ENCODE data around the gene TMEM35B.

Gene TMEM35B

DNA sequence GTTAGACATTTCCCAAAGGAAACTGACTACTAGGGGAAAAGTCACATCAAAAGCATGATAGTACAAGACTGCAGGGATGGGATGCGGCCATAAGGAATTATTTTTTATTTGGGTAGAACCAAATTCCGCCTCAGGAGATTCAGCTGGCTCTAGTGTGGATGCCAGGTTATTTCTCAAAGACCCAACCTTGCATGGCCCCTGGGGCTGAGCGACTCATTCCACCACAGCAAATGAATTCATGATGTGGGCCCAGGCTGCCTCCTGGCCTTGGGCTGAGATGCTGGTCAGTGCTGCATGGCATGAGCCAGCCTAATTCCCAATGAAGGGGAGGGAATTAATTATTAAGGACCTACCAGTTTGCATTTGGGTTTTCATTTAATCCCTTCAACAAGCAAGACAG lies 11.8 kb downstream of the TMEM35B start:
- TF ChIP-seq, protein P1, sequence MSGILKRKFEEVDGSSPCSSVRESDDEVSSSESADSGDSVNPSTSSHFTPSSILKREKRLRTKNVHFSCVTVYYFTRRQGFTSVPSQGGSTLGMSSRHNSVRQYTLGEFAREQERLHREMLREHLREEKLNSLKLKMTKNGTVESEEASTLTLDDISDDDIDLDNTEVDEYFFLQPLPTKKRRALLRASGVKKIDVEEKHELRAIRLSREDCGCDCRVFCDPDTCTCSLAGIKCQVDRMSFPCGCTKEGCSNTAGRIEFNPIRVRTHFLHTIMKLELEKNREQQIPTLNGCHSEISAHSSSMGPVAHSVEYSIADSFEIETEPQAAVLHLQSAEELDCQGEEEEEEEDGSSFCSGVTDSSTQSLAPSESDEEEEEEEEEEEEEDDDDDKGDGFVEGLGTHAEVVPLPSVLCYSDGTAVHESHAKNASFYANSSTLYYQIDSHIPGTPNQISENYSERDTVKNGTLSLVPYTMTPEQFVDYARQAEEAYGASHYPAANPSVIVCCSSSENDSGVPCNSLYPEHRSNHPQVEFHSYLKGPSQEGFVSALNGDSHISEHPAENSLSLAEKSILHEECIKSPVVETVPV (CRISPR knock-in tag; IDR thresholded peaks at IDR 0.05) = no peak
- TF ChIP-seq, protein P2, sequence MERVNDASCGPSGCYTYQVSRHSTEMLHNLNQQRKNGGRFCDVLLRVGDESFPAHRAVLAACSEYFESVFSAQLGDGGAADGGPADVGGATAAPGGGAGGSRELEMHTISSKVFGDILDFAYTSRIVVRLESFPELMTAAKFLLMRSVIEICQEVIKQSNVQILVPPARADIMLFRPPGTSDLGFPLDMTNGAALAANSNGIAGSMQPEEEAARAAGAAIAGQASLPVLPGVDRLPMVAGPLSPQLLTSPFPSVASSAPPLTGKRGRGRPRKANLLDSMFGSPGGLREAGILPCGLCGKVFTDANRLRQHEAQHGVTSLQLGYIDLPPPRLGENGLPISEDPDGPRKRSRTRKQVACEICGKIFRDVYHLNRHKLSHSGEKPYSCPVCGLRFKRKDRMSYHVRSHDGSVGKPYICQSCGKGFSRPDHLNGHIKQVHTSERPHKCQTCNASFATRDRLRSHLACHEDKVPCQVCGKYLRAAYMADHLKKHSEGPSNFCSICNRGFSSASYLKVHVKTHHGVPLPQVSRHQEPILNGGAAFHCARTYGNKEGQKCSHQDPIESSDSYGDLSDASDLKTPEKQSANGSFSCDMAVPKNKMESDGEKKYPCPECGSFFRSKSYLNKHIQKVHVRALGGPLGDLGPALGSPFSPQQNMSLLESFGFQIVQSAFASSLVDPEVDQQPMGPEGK (CRISPR knock-in tag; IDR thresholded peaks at IDR 0.05; ENCODE audit: borderline replicate concordance) = no peak
- TF ChIP-seq BACH2 (CRISPR knock-in tag; IDR thresholded peaks at IDR 0.05; ENCODE audit: borderline replicate concordance) (no peak), ZFP30 (CRISPR knock-in tag; IDR thresholded peaks at IDR 0.05) (no peak), ZNF70 (CRISPR knock-in tag; IDR thresholded peaks at IDR 0.05) (no peak), TSHZ2 (CRISPR knock-in tag; IDR thresholded peaks at IDR 0.05) (no peak), ZFP3 (CRISPR knock-in tag; IDR thresholded peaks at IDR 0.05) (no peak), ZNF565 (CRISPR knock-in tag; conservative IDR thresholded peaks at IDR 0.05; ENCODE audit: low read depth) (no peak), CREB5 (CRISPR knock-in tag; IDR thresholded peaks at IDR 0.05; ENCODE audit: low read depth) (no peak), GLIS3 (CRISPR knock-in tag; IDR thresholded peaks at IDR 0.05) (no peak), ZNF8 (CRISPR knock-in tag; IDR thresholded peaks at IDR 0.05) (no peak), RARB (CRISPR knock-in tag; IDR thresholded peaks at IDR 0.05) (no peak), SNAI2 (CRISPR knock-in tag; IDR thresholded peaks at IDR 0.05) (no peak), ESRRG (CRISPR knock-in tag; IDR thresholded peaks at IDR 0.05) (no peak)
- TF ChIP-seq, protein P3, sequence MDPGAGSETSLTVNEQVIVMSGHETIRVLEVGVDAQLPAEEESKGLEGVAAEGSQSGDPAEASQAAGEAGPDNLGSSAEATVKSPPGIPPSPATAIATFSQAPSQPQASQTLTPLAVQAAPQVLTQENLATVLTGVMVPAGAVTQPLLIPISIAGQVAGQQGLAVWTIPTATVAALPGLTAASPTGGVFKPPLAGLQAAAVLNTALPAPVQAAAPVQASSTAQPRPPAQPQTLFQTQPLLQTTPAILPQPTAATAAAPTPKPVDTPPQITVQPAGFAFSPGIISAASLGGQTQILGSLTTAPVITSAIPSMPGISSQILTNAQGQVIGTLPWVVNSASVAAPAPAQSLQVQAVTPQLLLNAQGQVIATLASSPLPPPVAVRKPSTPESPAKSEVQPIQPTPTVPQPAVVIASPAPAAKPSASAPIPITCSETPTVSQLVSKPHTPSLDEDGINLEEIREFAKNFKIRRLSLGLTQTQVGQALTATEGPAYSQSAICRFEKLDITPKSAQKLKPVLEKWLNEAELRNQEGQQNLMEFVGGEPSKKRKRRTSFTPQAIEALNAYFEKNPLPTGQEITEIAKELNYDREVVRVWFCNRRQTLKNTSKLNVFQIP (CRISPR knock-in tag; IDR thresholded peaks at IDR 0.05; ENCODE audit: borderline replicate concordance, low read depth) = no peak
- ATAC-seq = no peak

DNA sequence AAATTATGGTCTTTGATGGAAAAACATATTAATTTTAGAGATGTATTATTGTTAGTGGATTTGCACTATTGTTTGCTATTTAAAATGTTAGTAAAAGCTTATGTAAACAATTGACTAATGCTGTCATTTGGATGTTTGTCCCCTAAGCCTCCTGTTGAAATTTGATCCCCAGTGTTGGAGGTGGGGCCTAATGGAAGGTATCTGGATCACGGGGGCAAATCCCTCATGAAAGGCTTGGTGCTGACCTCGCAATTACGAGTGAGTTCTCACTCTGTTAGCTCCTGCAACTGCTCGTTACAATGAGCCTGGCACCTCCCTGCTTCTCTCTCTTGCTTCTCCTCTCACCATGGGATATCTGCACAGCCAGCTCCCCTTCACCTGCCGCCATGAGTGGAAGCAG lies 14.3 kb downstream of the TMEM35B start:
- TF ChIP-seq ZFP30 (CRISPR knock-in tag; IDR thresholded peaks at IDR 0.05) = no peak
- TF ChIP-seq RARB (CRISPR knock-in tag; IDR thresholded peaks at IDR 0.05) = no peak
- no peak for TF ChIP-seq ARNTL (CRISPR knock-in tag; IDR thresholded peaks at IDR 0.05; ENCODE audit: borderline replicate concordance, low read depth)
- TF ChIP-seq, protein P3 (CRISPR knock-in tag; IDR thresholded peaks at IDR 0.05; ENCODE audit: borderline replicate concordance, low read depth) = no peak
- TF ChIP-seq ISL1 (CRISPR knock-in tag; IDR thresholded peaks at IDR 0.05) = no peak
- no peak for TF ChIP-seq CSDC2 (CRISPR knock-in tag; IDR thresholded peaks at IDR 0.05)
- TF ChIP-seq TCF4 (CRISPR knock-in tag; IDR thresholded peaks at IDR 0.05; ENCODE audit: borderline replicate concordance) = no peak
- no peak for TF ChIP-seq ZC3H10 (CRISPR knock-in tag; IDR thresholded peaks at IDR 0.05)
- no peak for TF ChIP-seq ZNF8 (CRISPR knock-in tag; IDR thresholded peaks at IDR 0.05)
- no peak for TF ChIP-seq TOX (CRISPR knock-in tag; IDR thresholded peaks at IDR 0.05; ENCODE audit: borderline replicate concordance)
- TF ChIP-seq ZNF70 (CRISPR knock-in tag; IDR thresholded peaks at IDR 0.05) = no peak
- TF ChIP-seq PPARA (CRISPR knock-in tag; IDR thresholded peaks at IDR 0.05; ENCODE audit: borderline replicate concordance) = no peak
- TF ChIP-seq SNAI2 (CRISPR knock-in tag; IDR thresholded peaks at IDR 0.05) = no peak
- ATAC-seq = no peak

Data from SK-N-SH treated with all-trans-retinoic acid at 6 μM for 48 hours (cell line).